ENCODE results near the gene TLR5. TPM values are rescaled to one million over a fixed set of nuclear protein-coding genes. Genes with fewer than 3 reads are reported as not detected.

TLR5 gene
- total and polyA plus RNA-seq, 3 donors from 2014 or later, result 4.2 to 13.8 (median 5.4) TPM

GRCh38 chr1:223153177-223154119, 10.4 kb upstream of the TLR5 start:
- Histone ChIP-seq H3K27ac (no peak overlapping the region), H3K9me3 (no peaks in the 10 kb centered on the region), H3K36me3 (ENCODE audit: low read depth, missing control alignments) (no peaks in the 10 kb centered on the region), H3K4me1 (no peaks in the 10 kb centered on the region), H3K4me3 (no peak overlapping the region), H3K27me3 (no peaks in the 10 kb centered on the region)
- intact Hi-C loops (cut with DNase I; ENCODE audit: low total_unique reads), result no loop called here
- TF ChIP-seq POLR2A (IDR thresholded peaks at IDR 0.05) (no peak), CTCF (IDR thresholded peaks at IDR 0.05) (no peak)
- 75 to 77% methylated on average over 3 of the region's 3 CpGs for WGBS, 2 donors
- DNase-seq, result no peak

GRCh38 chr1:223152399-223152798, 9.4 kb upstream of the TLR5 start:
- H3K4me3 ChIP-seq, result no peak overlapping the region
- no peaks in the 10 kb centered on the region for H3K36me3 ChIP-seq (ENCODE audit: low read depth, missing control alignments)
- no peak for TF ChIP-seq POLR2A (IDR thresholded peaks at IDR 0.05)
- no peak for TF ChIP-seq CTCF (IDR thresholded peaks at IDR 0.05)
- H3K27me3 ChIP-seq, result no peaks in the 10 kb centered on the region
- DNase-seq, result no peak
- no peaks in the 10 kb centered on the region for H3K4me1 ChIP-seq
- intact Hi-C loops (cut with DNase I; ENCODE audit: low total_unique reads), result no loop called here
- H3K27ac ChIP-seq, result no peak overlapping the region
- H3K9me3 ChIP-seq, result no peaks in the 10 kb centered on the region
- 88 to 94% methylated on average over 4 of the region's 4 CpGs for WGBS, 2 donors

GRCh38 chr1:223150443-223150842, 7.4 kb upstream of the TLR5 start:
- TF ChIP-seq POLR2A (IDR thresholded peaks at IDR 0.05), result no peak
- TF ChIP-seq CTCF (IDR thresholded peaks at IDR 0.05), result no peak
- intact Hi-C loops (cut with DNase I; ENCODE audit: low total_unique reads), result no loop called here
- 94 to 95% methylated on average over 5 of the region's 5 CpGs for WGBS, 2 donors
- Histone ChIP-seq H3K27ac (no peak overlapping the region), H3K4me3 (no peak overlapping the region), H3K27me3 (no peaks in the 10 kb centered on the region), H3K4me1 (no peaks in the 10 kb centered on the region), H3K36me3 (ENCODE audit: low read depth, missing control alignments) (no peaks in the 10 kb centered on the region), H3K9me3 (no peaks in the 10 kb centered on the region)
- DNase-seq, result no peak

- Histone ChIP-seq H3K27me3 (no peaks in the 10 kb centered on the region), H3K4me3 (no peak overlapping the region), H3K36me3 (ENCODE audit: low read depth, missing control alignments) (no peaks in the 10 kb centered on the region), H3K9me3 (no peaks in the 10 kb centered on the region), H3K27ac (no peak overlapping the region), H3K4me1 (peaks cover 12% of the 10 kb centered on the region)
- TF ChIP-seq POLR2A (IDR thresholded peaks at IDR 0.05) (no peak), CTCF (IDR thresholded peaks at IDR 0.05) (no peak)
- 91 to 96% methylated on average over 3 of the region's 3 CpGs for WGBS, 2 donors
- no peak for DNase-seq
- intact Hi-C loops (cut with DNase I; ENCODE audit: low total_unique reads), result no loop called here
Measured at GRCh38 chr1:223147873-223148272, 4.8 kb upstream of the TLR5 start.

- 94 to 100% methylated on average over 2 of the region's 2 CpGs for WGBS, 2 donors
- no peaks in the 10 kb centered on the region for H3K27me3 ChIP-seq
- peaks cover 14% of the 10 kb centered on the region for H3K4me1 ChIP-seq
- no peak overlapping the region for H3K4me3 ChIP-seq
- intact Hi-C loops (cut with DNase I; ENCODE audit: low total_unique reads), result no loop called here
- H3K9me3 ChIP-seq, result no peaks in the 10 kb centered on the region
- DNase-seq, result no peak
- TF ChIP-seq CTCF (IDR thresholded peaks at IDR 0.05), result no peak
- TF ChIP-seq POLR2A (IDR thresholded peaks at IDR 0.05), result no peak
- H3K36me3 ChIP-seq (ENCODE audit: low read depth, missing control alignments), result no peaks in the 10 kb centered on the region
- H3K27ac ChIP-seq, result no peak overlapping the region
Measured at GRCh38 chr1:223147409-223147808, 4.4 kb upstream of the TLR5 start.

All from testis (tissue), 3 donors.